ENCODE measurements around the gene LIN52.

Gene LIN52, protein sequence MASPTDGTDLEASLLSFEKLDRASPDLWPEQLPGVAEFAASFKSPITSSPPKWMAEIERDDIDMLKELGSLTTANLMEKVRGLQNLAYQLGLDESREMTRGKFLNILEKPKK

DNA sequence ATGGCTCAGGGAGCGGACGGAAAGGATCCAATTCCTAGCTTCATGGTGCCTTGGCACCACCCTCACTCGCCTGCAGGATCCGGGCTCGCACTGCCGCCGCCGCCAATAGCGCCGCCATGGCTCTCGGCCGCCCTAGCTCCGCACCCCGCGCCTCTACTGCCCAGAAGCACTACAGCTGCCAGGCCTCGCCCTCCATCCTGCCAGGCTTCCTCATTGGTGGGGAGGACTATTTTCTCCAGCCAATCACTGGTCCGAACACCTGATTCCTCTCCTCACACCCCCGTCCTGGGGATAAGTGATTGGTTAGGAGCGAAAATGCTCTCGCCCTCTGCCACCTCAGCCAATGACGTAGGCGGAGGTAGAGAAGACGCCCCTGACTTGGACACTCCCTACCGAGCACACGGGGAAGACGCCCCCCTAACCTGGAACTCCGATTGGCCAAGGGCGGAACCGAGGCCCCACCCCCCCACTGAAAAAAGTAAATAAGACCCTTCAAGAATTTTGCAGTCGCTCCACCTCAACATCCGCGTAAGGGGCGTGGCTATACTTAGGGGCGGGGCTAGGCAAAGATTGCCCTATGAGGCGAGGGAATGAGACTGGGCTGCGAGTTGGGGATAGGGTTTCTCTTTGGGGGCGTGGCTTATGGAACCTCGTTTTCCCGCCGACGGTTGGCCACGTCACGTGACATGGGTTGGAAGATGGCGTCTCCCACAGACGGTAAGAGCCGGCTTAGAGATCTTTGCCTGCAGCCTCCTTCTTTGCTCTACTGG, at the start of gene LIN52, which contains the start of gene ALDH6A1:
Gene LIN52 (plus strand): TSS at position 680 of the 770 bp plus-strand sequence. CDS start 19 bp downstream, at position 699.
Gene ALDH6A1 (minus strand): TSS at position 177 of the 770 bp plus-strand sequence. CDS start 59 bp downstream, at position 118.
- DNase-seq (ENCODE audit: low read depth in 2 of 2), result peak; percentile 99 to 100

DNA sequence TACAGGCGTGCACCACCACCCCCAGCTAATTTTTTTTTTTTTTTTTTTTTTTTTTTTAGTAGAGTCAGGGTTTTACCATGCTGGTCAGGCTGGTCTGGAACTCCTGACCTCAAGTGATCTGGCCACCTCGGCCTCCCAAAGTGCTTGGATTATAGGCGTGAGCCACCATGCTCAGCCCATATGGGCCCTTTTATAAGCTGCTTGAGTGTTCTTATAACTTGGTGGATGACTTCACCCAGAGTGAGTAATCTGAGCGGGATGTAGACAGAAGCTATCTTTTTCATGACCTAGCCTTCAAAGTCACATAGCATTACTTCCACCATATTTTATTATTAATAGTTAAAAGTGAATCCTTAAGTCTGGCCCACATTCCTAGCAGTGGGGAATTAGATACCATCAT, 49.2 kb upstream of the LIN52 start:
- no peak for DNase-seq (ENCODE audit: low read depth in 2 of 2)

DNA sequence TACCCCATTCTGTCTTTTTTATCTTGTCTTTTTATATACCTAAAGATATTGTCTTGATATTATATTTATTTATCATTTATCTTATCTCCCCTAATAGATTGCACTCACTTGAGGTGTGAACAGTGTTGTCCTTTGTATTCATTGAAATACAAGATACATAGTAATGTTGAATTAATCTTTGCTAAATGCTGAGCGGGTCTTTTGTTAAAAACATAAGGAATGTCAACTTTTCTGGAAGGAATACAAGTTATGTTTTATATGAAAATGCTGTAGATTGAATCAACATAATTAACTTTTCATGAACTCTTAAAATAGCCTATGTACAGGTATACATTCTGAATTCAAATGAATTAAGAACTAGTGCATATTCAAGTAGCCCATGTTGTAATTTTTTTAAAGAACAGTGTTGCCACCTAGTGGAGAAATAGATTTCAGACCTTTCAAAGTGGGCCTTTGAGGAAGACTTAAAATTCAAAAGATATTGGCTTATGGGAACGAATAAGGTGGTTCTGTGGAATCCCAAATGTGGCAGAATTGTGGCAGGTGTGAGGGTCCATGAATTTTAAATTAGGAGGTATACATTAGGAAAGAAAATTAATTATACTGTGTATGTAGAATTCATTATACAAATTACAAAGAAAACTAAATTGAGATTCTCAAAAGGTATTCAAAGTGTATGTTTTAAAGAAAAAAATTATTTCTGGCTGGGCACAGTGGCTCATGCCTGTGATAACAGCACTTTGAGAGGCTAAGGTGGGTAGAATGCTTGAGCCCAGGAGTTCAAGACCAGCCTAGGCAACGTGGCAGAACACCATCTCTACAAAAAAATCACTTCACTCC, 46.5 kb upstream of the LIN52 start:
- DNase-seq (ENCODE audit: low read depth in 2 of 2), result no peak

DNA sequence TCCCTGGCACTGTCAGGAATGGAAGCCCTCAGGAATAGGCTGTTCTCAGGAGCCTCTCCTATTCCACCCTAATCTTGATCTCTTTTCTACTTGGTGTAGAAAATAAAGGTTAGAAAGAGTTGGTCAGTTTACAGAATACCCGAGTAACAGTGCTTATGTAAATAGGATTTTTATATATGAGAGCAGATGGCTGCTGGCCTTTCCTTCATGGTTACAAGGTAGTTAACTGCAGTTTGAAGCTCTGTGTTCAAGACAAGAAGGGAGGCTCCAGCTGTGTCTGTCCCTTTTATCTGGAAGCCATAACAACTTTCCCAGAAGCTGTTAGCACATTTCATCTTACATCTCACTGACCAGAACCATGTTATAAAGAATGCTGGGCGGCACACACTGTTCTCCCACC, 42.5 kb upstream of the LIN52 start:
- no peak for DNase-seq (ENCODE audit: low read depth in 2 of 2)

DNA sequence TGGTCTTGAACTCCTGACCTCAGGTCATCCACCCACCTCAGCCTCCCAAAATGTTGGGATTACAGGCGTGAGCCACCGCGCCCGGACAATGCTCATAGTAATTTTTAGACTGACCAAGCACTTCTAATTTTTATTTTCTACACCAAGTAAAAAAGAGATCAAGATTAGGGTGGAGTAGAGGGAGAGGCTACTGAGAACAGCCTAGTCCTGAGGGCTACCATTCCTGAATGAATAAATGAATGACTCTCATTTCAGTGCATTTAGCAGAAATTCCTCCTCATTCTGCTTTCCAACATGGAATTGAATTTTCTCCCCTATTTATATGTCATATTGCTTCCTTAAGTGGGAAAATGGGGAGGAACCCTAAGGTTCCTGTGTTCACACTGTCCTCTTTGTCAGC, 39.2 kb upstream of the LIN52 start:
- no peak for DNase-seq (ENCODE audit: low read depth in 2 of 2)

DNA sequence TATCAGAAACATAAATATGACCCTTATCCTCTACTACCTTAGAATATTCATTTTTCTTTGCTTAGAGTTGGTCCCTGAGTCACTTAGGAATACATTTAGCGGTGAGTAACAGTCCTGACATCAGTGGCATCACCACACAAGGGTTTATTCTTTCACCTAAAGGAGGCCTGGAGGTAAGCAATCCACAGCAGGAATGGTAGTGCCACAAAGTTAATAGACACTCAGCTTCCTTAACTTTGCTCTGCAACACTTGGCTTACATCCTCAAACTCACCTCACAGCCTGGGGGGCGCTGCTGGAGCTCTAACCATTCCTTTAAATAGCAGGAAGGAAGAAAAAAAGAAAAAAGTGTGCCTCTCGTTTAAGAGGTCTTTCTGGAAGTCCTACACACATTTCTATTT, 36.5 kb upstream of the LIN52 start:
- no peak for DNase-seq (ENCODE audit: low read depth in 2 of 2)

DNA sequence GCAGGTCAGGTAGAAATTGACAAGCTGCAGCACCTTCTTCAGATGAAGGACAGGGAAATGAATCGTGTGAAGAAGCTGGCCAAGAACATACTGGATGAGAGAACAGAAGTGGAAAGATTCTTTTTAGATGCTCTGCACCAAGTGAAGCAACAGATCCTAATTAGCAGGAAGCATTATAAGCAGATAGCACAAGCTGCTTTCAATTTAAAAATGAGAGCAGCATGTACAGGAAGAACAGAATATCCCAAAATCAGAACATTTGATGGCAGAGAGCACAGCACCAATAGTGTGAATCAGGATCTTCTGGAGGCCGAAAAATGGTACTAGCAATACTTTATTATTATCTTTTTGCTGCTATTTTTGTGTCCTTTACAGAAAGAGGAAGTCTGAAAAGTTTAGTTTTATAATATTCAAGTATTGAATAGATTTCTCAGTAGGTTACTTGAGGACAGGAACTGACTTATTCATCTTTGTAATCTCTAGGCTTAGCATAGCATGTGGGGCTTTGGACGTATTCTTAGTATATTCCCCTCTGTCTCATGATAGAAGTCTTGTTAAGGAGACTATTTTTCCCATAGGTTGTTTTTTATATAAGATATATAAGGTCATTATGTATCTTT, 34.8 kb upstream of the LIN52 start:
- DNase-seq (ENCODE audit: low read depth in 2 of 2), result no peak

DNA sequence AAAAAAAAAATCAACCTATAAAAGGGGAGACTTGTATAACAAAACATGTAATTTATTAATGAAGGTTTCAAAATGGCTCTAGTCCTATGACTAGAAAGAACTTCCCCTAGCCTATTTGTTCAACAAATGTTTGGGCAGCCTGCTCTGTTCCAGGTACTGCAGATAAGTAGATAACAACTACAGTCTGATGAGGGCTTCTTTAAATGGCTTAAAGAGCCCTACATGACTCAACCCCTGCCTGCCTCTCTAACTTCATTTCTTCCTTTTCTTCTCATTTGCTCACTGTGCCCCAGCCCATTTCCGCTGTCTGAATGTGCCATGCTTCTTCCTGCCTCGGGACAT, 22.0 kb upstream of the LIN52 start:
- no peak for DNase-seq (ENCODE audit: low read depth in 2 of 2)

DNA sequence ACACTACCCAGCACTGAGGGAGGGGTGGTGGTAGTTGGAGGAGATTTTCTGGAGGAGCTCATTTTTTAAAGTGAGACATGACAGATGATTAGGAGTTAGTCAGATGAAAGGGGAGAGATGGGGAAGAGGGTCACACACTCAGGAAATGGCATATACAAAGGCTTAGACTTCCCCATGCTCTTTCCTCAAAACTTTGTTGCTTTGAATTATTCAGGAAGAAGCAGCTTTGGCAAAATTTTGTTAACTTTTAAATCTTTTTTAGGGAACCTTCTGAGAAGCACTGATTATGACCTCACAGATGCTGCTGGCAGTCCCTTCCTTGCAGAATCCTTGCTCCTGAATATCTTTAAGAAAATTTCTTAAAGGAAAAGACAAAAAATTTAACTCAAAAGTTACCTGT, 20.3 kb upstream of the LIN52 start:
- DNase-seq (ENCODE audit: low read depth in 2 of 2), result no peak

DNA sequence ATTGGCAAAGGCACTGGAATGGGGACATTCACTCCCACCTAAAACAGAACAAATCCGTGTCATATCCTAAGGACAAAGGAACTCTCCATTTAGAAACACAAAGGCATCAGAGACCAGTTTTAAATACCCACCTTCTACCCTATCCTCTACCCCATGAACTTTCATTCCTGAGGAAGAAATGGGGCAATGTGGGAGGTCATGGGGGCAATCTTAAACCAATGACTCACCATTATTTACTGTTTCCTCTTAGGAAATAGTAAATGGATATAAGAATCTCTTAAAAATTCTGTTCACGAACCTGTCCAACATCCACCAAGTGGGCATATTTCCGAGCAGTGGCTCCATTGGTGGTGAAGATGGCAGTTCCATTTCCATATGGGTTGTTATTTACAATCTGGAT, 19.9 kb upstream of the LIN52 start:
- DNase-seq (ENCODE audit: low read depth in 2 of 2), result no peak

DNA sequence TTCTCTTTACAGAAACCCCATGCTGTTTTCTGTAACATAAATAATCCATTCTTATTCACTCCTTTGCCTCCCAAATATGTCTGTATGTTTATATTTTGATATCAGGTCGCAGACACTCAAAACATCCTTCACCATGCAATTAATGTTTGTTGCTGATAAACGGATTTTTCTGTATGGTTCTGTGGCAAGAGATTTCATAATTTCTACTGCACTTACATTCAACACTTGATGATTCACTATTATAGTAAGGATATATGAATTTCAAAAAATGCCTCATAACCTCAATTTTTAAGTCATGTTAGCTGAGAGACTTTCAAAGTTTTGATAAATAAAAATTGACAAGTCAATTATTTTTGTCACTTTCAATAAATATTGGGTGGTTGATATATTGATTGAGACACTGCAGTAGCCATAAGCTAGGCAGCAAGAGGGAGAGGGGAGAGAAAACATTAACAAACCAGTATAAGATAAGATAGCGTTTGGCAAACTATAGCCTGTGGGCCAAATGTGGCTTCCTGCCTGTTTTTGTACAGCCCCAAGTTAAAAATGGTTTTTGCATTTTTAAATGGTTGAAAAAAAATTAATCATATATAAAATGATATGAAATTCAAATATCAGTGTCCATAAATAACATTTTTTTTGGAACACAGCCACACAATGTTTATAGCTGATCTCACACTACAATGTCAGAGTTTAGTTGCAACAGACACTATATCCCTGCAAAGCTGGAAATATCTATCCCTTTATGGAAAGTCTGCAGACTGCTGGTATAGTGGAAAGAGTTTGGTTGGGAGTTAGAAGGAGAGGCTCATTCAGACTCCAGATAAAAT, 18.8 kb upstream of the LIN52 start:
- DNase-seq (ENCODE audit: low read depth in 2 of 2), result no peak

DNA sequence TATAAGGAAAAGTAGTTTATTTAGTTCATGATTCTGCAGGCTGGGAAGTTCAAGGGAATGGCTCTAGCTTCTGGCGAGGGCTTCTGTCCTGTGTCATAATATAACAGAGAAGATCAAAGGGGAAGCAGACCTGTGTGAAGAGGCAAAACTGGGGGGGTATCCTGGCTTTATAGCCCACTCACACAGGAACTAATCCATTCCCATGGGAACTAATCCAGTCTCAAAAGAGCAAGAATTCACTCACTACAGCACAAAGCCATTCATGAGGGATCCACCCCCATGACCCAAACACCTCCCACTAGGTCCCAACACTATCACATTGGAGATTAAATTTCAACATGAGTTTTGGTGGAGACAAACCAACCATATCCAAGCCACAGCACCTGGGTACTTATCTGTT, 7.4 kb upstream of the LIN52 start:
- no peak for DNase-seq (ENCODE audit: low read depth in 2 of 2)

DNA sequence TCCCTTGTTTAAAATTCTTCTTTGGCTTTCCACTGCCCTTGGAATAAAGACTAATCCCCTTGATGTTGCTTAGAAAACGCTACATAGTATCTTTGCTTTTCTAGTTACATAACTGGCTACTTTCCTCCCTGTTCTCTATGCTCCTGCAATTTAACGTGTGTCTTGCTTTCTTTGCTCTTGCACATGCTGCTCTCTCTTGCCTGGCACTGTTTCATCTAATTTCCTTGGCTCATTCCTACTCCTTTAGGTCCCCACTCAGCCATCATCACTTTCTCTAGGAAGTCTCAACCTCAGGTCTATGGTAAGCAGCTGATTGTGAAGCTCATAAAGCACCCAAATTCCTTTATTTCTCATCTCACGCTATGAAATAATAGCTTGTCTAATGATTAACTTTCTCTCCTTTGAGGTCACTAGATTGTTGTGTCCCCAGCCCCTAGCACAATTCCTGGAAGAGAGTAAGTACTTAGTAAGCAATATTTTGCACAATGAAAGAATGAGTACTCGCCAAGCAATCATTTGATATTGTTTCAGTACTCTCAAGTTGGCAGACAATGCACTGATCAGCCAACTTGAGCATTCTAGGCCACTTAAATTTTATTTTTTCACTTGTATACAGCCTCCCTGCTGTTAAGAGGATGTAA, 3.8 kb upstream of the LIN52 start:
- no peak for DNase-seq (ENCODE audit: low read depth in 2 of 2)

DNA sequence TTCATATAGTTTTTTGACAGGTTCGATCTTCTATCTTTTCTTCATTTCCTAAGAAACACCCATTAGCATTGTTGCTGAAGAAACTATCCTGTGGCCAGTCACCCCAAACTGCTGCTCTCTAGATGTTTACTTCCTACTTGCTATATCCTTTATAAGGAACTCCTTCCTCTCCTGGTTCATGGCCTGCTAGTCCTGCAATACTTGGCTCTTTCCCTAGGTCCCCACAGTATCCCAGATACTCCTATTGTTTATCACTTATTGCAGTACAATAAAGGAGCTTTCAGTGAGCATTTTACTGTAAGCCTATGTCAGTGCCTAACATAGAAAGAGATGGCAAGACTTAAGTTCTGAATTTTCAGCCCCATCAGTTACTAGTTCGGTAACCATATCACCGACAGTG, 3.3 kb upstream of the LIN52 start:
- DNase-seq (ENCODE audit: low read depth in 2 of 2), result no peak

DNA sequence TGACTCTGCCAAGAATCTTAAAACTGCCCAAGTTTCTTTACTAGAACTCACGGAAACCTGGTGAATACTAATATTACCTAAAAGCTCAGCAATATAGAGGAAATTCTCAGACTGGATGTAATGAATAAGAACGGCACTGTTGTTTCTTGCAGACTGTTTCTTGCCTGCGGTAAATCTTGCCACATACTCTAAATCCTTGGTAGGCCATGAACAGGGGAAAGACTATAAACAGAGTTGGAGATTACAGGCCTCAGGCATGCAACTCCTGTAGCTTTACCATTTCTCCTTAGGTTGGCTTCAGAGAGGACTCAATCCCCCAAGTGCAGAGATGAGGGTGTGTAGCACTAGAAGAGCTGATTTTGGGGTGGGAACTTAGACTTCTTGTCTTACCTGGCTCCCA, 1.6 kb upstream of the LIN52 start:
- no peak for DNase-seq (ENCODE audit: low read depth in 2 of 2)

DNA sequence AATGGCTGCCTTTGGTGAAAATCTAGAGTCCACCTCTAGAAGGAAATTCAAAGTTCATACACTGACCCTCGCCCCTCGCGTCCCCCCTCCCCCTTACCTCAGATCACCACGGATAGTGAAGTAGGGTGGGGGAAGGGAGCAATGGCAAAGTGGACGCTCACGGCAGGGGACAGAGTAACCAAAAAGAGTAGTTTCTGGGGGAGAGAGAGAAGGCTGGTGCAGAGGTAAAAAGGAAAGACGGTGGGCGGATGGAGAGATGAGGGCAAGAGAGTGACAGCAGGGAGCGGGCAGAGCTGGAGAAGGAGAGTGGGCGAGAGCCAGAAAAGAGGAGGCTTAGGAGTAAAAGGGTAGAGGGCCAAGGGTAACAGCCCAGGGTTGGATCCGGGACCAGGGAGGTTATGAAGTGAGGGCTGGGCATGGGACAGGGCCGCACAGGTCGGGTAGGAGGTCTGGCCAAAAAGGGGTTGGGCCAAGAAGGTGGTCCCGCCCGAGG, 926 bp upstream of the LIN52 start:
- no peak for DNase-seq (ENCODE audit: low read depth in 2 of 2)

DNA sequence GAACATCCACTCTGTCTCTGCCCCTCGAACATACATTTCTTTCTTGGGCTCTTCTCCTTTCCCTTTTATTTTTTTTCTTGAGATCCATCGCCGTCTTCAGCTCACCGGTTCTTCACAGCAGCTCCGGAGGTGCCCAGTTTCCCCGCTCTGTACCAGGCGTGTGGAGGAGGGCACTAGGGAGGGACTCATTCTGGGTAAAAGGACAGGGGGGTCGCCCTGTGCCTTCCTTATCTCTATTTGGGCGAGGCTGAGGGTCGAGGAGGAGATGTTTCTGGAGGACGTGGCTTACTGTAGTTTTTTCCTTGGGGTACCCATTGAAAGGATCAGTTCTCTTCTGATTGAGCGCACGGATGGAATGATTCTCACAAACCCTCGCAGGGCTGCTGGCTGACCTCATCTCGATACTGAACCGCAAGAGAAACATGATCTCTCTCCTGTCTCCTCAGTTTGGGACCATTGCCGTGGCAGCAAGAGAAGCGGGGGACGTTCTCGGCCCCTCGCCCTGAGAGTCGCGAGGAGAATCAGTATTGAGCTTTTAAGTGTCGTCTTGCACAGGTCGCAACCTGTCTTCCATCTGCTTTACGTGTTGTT, 386 bp downstream of the LIN52 start:
- DNase-seq (ENCODE audit: low read depth in 2 of 2), result peak in 1 of 2 donors; percentile 30

DNA sequence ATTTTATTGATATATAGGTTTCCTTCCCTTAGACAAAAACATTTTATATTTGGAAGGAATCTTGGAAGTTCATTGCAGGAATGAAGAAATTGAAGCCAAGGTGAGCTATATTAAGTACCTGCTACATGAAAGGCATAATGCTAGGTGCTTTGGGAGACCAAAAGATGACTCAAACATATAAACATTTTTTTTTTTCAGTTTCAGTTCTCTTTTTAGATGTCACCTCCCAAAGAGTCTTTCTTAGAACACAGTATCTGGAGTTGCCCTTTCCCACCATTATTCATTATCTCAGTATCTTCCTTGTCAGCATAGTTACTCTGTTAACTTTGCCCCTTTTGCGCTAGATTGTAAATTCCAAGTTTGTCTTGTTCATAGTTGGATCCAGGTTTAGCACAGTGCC, 1.1 kb downstream of the LIN52 start:
- no peak for DNase-seq (ENCODE audit: low read depth in 2 of 2)

DNA sequence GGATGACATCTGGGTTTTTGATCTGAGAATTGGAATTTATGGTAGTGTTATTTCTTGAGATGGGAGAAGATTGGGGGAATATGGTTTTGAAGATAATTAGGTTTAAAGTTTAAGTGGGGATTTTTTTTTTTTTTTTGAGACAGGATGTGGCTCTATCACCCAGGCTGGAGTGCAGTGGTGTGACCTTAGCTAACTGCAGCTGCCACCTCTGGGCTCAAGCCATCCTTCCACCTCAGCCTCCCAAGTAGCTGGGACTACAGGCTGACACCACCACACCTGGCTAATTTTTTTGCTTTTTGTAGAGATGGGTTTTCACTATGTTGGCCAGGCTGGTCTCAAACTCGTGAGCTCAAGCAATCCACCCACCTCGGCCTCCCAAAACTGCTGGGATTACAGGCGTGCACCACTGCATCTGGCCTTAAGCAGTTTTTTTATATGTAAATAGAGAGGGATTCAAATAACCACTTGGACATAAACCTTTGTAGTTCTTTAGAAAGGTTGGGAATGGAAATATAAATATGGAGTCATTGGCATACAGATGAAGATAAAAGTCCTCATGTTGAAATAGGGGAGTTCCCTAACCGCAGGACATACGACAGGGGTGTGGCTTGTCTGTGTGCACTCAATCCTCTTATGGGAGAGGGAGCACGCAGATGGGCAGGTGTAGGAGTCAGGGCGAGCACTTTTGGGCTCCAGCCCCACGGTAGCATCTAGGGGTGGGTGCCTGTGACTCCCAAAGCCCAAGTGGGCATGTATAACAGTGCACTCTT, 4.7 kb downstream of the LIN52 start:
- no peak for DNase-seq (ENCODE audit: low read depth in 2 of 2)

DNA sequence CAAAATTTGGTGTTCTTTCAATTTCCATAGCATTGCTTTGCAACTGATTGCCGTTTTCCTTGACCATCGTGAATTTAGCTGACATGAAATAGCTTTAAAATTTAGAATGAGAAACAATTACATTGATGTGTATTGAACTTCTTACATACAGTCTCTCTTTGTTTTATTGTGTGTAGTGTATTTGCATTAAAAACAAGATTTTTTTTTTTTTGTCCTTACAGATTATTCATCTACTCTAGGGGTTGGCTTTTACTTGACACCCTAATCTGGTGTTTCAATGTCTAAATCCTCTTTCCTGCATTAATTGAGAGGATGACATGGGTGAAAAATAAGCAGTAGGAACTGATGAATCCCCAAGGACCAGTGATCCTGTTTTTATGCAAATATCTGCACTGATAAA, 20.6 kb downstream of the LIN52 start:
- no peak for DNase-seq (ENCODE audit: low read depth in 2 of 2)
